Measurements from ENCODE around the gene ERC1.

ERC1 gene

DNA sequence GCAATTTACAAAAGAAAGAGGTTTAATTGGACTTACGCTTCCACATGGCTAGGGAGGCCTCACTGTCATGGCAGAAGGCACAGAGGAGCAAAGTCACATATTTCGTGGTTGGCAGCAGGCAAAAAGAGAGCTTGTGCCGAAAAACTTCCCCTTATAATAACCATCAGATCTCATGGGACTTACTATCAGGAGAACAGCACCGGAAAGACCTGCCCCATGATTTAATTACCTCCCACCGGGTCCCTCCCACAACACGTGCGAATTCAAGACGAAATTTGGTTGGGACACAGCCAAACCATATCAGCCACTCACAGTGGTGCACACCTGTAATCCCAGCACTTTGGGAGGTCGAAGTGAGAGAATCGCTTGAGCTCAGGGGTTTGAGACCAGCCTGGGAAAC lies 534.8 kb downstream of the ERC1 start:
- DNase-seq, result no peak

DNA sequence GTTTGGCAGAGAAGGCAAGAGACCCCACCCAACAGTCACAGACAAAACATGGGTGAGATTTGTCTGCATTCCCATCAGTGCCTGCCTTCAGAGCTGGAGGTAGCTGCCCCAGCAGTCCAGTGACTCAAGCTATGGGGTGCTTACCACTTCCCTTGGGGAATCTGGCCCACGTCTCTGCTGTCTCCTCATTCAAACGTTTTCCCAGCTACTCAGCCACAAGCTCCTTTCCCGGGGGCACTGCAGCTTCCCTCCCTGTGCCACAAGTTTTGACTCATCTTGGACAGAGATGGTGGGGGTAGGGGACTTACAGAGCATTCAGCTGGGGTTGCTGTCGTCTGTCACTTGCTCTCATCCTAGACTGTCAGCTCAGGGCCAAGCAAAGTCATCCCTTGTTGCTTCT lies 536.8 kb downstream of the ERC1 start:
- DNase-seq, result no peak

DNA sequence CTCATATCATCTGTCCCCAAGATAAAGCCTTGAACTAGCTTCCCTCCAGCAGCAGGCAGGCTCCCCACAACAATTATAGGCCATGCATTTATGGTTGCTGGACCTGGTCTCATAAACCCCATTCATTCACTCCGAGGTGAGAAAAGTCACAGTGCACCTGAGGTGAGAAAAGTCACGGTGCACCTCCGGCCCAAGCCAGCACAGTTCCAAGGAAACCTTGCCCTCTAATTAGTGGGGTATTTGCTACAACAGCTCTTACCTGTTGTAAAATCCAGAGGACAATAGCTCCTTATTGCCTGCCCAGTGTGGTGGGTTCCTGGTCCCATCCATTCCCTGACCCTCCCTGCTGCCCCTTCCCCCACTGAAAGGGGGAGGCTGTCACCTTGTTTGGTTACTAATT lies 537.8 kb downstream of the ERC1 start:
- no peak for DNase-seq

DNA sequence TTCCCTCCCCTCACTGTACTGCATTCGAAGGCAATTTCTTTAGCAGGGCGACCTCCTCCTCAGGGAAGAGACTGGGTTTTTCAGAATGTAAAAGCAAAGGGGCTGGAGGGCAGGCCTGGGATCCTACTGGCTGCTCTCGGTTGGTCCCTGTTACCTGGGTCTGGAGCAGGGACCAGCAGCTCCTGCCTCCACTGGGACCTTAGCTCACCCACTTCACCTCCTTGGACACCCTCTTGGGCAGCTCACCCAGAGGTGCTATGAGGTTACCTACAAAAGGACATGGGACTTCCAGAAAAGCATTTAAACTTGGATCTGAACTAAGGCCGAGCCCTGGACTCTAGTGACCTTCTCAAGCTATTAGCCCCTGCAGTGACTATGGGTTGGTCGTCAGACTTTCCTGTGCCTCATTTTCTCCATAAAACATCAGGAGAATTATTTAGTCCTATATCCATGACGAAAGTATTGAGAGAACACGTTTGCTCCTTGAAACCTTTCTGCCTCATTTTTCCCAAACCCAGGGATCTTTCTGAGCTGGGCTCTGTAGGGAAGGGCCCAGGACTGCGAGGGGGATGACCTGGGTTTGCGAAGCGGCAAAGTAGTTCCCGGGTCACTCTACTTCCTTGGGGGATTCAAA lies 538.3 kb downstream of the ERC1 start:
- no peak for DNase-seq

DNA sequence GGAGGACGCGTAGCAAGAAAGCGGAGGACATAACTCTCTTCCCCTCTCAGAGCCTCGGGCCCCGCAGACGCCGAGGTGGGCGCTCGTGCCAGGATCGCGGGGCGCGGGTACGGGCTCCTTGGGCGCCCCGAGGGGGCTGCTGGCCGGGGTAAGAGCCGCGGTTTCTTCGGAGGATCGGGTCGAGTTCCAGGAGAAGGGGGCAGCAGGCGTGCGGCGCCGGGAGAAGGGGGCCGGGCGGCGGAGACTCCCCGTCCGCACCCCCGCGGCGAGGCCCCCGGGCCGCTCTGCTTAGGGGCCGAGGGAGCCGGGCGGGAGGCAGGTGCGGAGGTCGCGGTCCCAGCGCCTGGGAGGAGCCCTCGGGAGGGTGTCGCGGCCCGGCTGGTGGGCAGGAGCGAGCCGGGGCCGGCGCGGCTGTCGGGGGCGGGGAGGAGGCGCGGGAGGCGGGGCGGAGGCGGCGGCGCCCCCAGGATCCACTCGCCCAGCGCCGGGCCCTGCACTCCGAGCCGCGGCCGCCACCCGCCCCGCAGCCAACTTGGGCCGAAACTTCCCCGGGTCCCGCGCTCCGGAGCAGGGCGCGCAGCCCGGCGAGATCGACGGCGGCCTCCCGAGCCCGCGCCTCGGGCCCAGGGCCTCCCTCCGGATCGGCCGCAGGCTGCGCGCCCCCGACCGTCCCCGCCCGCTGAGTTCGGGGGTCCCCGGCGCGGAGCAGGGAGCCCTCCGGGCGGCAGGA lies 539.0 kb downstream of the ERC1 start:
- no peak for DNase-seq

DNA sequence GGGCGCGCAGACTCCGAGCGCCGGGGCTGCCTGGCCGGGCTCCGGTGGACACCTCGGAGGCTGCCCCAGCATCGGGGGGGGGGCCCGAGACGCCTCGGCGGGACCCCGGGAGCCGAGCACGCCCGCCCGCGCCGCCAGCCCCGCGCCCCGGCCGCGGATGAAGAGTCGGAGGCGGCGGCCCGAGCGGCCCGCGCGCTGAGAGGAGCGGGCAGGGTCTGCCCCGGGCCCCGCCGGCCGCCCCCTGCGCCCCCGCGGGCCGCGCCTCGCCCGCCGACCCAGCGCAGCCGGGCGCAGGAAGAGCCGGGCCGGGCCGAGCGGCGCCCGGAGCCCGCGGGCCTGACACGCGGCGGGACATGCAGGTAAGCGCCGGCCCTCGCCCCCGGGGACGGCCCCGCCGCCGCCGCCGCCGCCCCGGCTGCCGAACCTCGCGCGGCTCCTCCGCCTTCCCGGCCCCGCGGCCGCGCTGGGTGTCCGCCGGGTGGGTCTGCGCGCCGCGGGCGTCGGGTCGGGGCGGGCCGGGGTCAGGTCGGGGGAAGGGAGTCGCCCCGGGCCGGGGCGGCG lies 539.6 kb downstream of the ERC1 start:
- DNase-seq, result no peak

- no peak for DNase-seq
These were observed 540.2 kb downstream of the ERC1 start for GRCh38 chr12:1531153-1531653.

GRCh38 chr12:1531654-1532374 lies 540.8 kb downstream of the ERC1 start:
- DNase-seq, result peak; percentile 58

- DNase-seq, result no peak
These were observed 541.5 kb downstream of the ERC1 start for GRCh38 chr12:1532375-1533165.

DNA sequence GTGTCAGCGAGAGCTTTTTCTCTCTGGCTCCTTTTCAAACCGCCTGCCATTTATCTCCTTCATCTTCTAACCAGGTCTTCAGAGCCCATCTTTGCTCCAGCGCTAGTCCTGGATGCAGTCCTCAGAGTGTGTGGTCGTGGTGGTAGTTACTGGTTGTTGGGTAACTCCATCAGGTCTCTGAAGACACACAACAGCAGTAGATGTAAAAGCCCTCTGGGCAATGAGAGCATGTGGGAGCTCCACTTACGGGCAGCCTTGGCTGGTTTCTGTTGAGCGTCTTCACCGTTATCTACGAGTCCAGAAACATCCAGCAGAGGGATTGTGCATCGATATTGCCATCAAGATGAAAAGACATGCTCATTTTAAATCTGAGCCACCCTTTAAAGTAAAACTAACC lies 542.2 kb downstream of the ERC1 start:
- DNase-seq, result peak; percentile 43

- peak; percentile 82 for DNase-seq
These were observed 542.7 kb downstream of the ERC1 start for GRCh38 chr12:1533602-1534304.

- peak; percentile 38 for DNase-seq
These were observed 543.7 kb downstream of the ERC1 start for GRCh38 chr12:1534748-1535147.

DNA sequence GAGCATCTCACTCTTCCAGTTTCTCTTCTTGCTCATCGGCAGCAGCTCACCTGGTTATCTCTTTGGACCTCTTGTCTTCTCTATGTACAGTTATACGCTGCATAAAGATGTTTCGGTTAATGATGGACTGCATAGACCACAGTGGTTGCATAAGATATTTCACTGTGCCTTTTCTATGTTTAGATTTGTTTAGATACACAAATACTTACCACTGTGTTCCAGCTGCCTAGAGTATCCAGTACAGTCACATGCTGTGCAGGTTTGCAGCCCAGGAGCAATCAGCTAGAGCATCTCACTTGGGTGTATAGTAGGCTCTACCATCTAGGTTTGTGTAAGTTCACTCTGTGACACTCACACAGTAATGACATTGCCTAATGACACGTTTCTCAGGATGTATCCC lies 545.8 kb downstream of the ERC1 start:
- DNase-seq, result no peak

GRCh38 chr12:1539135-1539534 lies 548.1 kb downstream of the ERC1 start:
- DNase-seq, result no peak

DNA sequence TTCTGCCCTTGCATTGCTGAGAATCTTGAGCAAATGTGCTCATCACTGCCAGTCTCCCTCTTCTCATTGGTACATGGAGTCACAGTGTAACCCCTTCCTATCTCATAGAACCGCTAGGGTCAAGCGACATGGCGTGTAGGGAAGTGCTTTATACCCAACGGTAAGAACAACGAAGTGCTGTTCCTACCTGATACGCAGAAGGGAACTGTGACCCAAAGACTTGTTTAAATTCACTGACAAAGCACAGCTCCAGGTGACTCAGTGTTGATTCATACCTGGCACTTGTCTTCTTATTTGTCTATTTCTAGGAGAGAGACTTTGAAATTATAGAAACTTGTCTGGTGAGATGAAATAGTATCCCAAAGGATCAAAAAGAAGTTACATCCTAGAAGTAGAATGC lies 549.7 kb downstream of the ERC1 start:
- no peak for DNase-seq

DNA sequence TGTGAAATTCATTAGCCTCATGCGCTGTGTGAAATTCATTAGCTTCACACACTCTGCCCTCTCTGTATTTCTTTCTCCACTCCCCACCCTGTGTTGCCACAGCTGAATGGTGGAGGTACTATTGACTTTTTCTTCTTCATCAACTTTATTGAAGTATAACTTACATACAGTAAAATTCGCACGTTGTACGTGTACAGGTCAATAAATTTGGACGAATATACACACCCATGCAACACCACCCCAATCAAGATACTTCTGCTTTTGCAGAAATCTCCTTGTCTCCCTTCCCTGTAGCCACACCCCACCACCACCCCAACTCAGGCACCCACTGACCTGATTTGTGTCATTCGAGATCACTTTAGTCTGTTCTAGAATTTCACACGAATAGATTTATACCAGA lies 551.6 kb downstream of the ERC1 start:
- DNase-seq, result no peak

DNA sequence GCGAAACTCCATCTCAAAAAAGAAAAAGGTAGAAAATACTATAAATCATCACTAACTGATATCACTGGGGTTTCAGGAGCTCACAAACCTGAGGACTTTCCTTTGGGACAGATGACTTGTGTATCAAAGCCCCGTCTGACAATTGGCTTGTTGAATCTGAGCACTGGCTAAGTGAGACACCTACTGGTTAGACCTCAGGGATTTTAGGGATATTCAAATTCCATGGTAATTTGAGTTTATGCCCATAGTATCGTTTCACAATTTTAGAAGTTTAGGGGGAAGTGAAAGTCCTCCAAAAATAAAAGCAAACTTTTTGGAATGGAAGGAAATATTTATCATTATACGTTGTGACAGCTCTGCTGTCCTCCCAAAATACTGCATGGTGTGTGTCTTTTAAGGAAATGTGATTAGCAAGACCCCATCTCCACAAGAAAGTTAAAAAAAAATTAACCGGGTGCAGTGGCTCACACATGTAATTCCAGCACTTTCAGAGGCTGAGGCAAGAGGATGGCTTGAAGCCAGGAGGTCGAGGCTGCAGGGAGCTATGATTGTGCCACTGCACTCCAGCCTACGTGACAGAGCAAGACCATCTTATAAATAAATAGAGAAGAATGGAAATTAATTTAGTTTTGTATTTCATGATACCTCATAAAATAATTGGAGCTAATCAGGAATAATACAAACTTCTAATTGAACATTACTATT lies 554.1 kb downstream of the ERC1 start:
- no peak for DNase-seq

All from activated CD4-positive, alpha-beta T cell treated with anti-CD3 and anti-CD28 coated beads, Interleukin-2, Interleukin-6, amounts not matched to agents 100 ng/mL and 50 ng/mL, durations not matched to agents 16 hours and 8 hours (primary cell).